NCI-H82 treated with DMSO at 0.1 percent for 48 hours (cell line): Measurements from ENCODE around the gene SNAI3.

ENCODE experiments used
- DNase-seq: peaks from one replicate; lab custom pipeline; 2025; ENCODE audit not compliant: unreplicated experiment; lab: John Stamatoyannopoulos, UW

SNAI3 gene

GRCh38 chr16:88691924-88692560 is 5.7 kb upstream of the SNAI3 start:
- no peak for DNase-seq

GRCh38 chr16:88691129-88691813 is 5.0 kb upstream of the SNAI3 start:
- no peak for DNase-seq

- DNase-seq = no peak
These were observed 4.2 kb upstream of the SNAI3 start for GRCh38 chr16:88690341-88691128.

- peak; percentile 43 for DNase-seq
These were observed 1.9 kb upstream of the SNAI3 start for GRCh38 chr16:88688013-88688778.

- DNase-seq = no peak
These were observed 1.3 kb upstream of the SNAI3 start for GRCh38 chr16:88687676-88688012.

GRCh38 chr16:88687254-88687576 is 908 bp upstream of the SNAI3 start:
- no peak for DNase-seq

GRCh38 chr16:88686062-88686438 is 257 bp downstream of the SNAI3 start:
- DNase-seq = no peak

GRCh38 chr16:88685156-88686061 is 898 bp downstream of the SNAI3 start:
- DNase-seq = no peak

- no peak for DNase-seq
These were observed 1.6 kb downstream of the SNAI3 start for GRCh38 chr16:88684569-88685155.

GRCh38 chr16:88681709-88682451 is 4.4 kb downstream of the SNAI3 start:
- no peak for DNase-seq

- no peak for DNase-seq
These were observed 5.1 kb downstream of the SNAI3 start for GRCh38 chr16:88681084-88681680.

- no peak for DNase-seq
These were observed 5.7 kb downstream of the SNAI3 start for GRCh38 chr16:88680554-88681083.

- no peak for DNase-seq
These were observed 7.9 kb downstream of the SNAI3 start for GRCh38 chr16:88678224-88678979.

- no peak for DNase-seq
These were observed 8.6 kb downstream of the SNAI3 start for GRCh38 chr16:88677721-88678120.

- no peak for DNase-seq
These were observed 9.6 kb downstream of the SNAI3 start for GRCh38 chr16:88676502-88677242.

- no peak for DNase-seq
These were observed 12.5 kb downstream of the SNAI3 start for GRCh38 chr16:88673716-88674379.

GRCh38 chr16:88672776-88673175 is 13.5 kb downstream of the SNAI3 start:
- no peak for DNase-seq
